Lung (tissue), 12 donors: ENCODE measurements around the gene PYROXD2. TPM values are rescaled to one million over a fixed set of nuclear protein-coding genes. Genes with fewer than 3 reads are reported as not detected.

Source experiments
- ATAC-seq: fragments of 200-7000 bp; cut with Tn5 transposase; one replicate; pipeline ENCODE4 v1.9.1; 2020; ENCODE audit warnings: moderate number of reproducible peaks; ENCODE audit not compliant: insufficient read depth, low FRiP score
- DNase-seq, 3 donors: peaks; one replicate each; pipeline ENCODE4 v3.0.0-alpha.2; 2013 to 2017
- H3K27ac ChIP-seq, 2 donors: one replicate each; pipeline ENCODE4 v1.5.1; 2013; ENCODE audit warnings: mild to moderate bottlenecking in 2 of 2, moderate library complexity in 2 of 2, control low read depth in 1 of 2, inconsistent platforms in 1 of 2, low read depth in 1 of 2, low read length in 1 of 2
- H3K27me3 ChIP-seq, 3 donors: one replicate each; pipeline ENCODE4 v1.5.1; 2013; ENCODE audit warnings: low read length in 2 of 3; ENCODE audit not compliant: control insufficient read depth in 3 of 3, insufficient read depth in 3 of 3
- H3K36me3 ChIP-seq, 4 donors: one replicate each; pipeline ENCODE4 v1.5.1; 2013; ENCODE audit warnings: low read length in 4 of 4, mild to moderate bottlenecking in 1 of 4, moderate library complexity in 1 of 4; ENCODE audit not compliant: control insufficient read depth in 4 of 4, insufficient read depth in 4 of 4
- H3K4me1 ChIP-seq, 5 donors: one replicate each; pipeline ENCODE4 v1.5.1; 2013; ENCODE audit warnings: low read length in 5 of 5, mild to moderate bottlenecking in 2 of 5, moderate library complexity in 1 of 5; ENCODE audit not compliant: control insufficient read depth in 5 of 5, insufficient read depth in 5 of 5
- H3K4me3 ChIP-seq: one replicate; pipeline ENCODE4 v1.5.1; 2013; ENCODE audit warnings: mild to moderate bottlenecking, control low read depth, moderate library complexity
- H3K9ac ChIP-seq, 2 donors: one replicate each; pipeline ENCODE4 v1.5.1; 2013; ENCODE audit warnings: low read length in 2 of 2, control low read depth in 1 of 2; ENCODE audit not compliant: insufficient read depth in 1 of 2
- H3K9me3 ChIP-seq, 4 donors: one replicate each; pipeline ENCODE4 v1.5.1; 2013; ENCODE audit warnings: low read length in 3 of 4, mild to moderate bottlenecking in 1 of 4, moderate library complexity in 1 of 4; ENCODE audit not compliant: control insufficient read depth in 4 of 4, insufficient read depth in 3 of 4
- CTCF ChIP-seq: IDR thresholded peaks from 2 replicates; pipeline ENCODE4 v1.5.1; 2012; ENCODE audit warnings: mild to moderate bottlenecking; ENCODE audit errors: control extremely low read depth, extremely low read depth
- WGBS, 2 donors: extraction: QIAGEN DNeasy Blood & Tissue Kit; methylation state at CpG; one replicate each; pipeline ENCODE4 v1.1.7; 2013; 5-methylcytosine and 5-hydroxymethylcytosine counted together
- polyA plus RNA-seq, 2 donors: library from polyadenylated mRNA; stranded (reverse); fragments of 200-250 nt; gene quantifications; one replicate each; pipeline ENCODE4 v1.2.1, GENCODE V29; 2013
- total RNA-seq, 2 donors: library from RNA; depleted of rRNA in 1 of 2; stranded (reverse); fragments of >200 nt in 1 of 2; gene quantifications; one replicate each; pipeline ENCODE4 v1.2.1, GENCODE V29; 2014 to 2021
- donor health status: control.
- donor health status: control.
- donor health status: Bipolar disorder and iron deficiency.
- donor health status: healthy.
- donor health status: DM: yes; HTN: yes; CAD: no.

The PYROXD2 gene
- total and polyA plus RNA-seq, 4 donors: 2.3 to 16.8 (median 7.5) TPM

DNA sequence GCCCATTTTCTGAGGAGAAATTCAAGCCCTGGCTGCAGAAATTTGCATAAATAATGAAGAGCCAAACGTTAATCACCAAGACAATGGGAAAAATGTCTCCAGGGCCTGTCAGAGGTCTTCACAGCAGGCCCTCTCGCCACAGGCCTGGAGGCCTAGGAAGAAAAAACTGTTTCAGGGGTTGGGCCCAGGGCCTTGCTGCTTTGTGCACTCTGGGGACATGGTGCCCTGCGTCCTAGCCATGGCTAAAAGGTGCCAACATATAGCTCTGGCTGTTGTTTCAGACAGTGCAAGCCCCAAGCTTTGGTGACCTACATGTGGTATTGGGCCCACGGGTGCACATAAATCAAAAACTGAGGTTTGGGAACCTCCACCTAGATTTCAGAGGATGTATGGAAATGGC, 23.7 kb upstream of the PYROXD2 start:
- no peak for DNase-seq
- TF ChIP-seq CTCF: no peak

GRCh38 chr10:98436704-98437103, 21.7 kb upstream of the PYROXD2 start:
- Histone ChIP-seq H3K27me3 (no peaks in the 10 kb centered on the region), H3K27ac (peak overlapping the region in 1 of 2 donors; percentile 17), H3K36me3 (peaks cover 16 to 28% (median 24%) of the 10 kb centered on the region in 4 donors), H3K9ac (no peak overlapping the region), H3K4me1 (peaks cover 0 to 6% (median 0%) of the 10 kb centered on the region in 5 donors), H3K9me3 (peaks cover 0 to 8% (median 1%) of the 10 kb centered on the region in 4 donors), H3K4me3 (no peak overlapping the region)
- DNase-seq (no peak), ATAC-seq (no peak)
- no peak for TF ChIP-seq CTCF
- 96 to 97% methylated on average over 4 of the region's 4 CpGs for WGBS, 2 donors

More for the DNA sequence above, 23.7 kb upstream of the PYROXD2 start:
- no peak for ATAC-seq
- Histone ChIP-seq H3K27me3 (no peaks in the 10 kb centered on the region), H3K27ac (no peak overlapping the region), H3K9ac (no peak overlapping the region), H3K4me1 (peaks cover 0 to 6% (median 0%) of the 10 kb centered on the region in 5 donors), H3K36me3 (peaks cover 10 to 31% (median 16%) of the 10 kb centered on the region in 4 donors), H3K9me3 (peaks cover 0 to 2% (median 0%) of the 10 kb centered on the region in 4 donors), H3K4me3 (no peak overlapping the region)
- 93 to 94% methylated on average over 4 of the region's 4 CpGs for WGBS, 2 donors

DNA sequence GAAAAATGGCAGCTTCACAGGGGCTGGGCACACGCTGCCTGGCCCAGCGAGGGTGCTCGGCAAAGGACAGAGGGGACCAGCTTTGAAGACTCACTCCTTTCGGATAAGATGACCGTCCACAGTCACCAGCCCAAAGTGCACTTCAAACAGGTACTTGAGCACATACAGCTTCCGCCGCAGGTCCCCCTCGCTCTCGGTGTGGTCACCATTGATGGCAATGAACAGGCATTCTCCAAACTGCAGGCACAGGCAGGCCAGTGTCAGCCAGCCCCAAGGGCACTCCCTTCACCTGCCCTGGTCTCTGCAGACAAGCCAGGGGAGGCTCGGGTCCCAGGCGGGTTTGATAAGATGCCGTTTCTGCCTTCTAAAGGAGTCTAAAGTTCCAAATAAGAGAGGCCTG, 20.2 kb upstream of the PYROXD2 start:
- ATAC-seq (no peak), DNase-seq (no peak)
- H3K27ac ChIP-seq: no peak overlapping the region
- H3K9ac ChIP-seq: no peak overlapping the region
- 93 to 96% methylated on average over 12 of the region's 12 CpGs for WGBS, 2 donors
- peaks cover 28 to 35% (median 31%) of the 10 kb centered on the region in 4 donors for H3K36me3 ChIP-seq
- no peak for TF ChIP-seq CTCF
- peaks cover 0 to 10% (median 0%) of the 10 kb centered on the region in 5 donors for H3K4me1 ChIP-seq
- H3K9me3 ChIP-seq: peaks cover 0 to 8% (median 1%) of the 10 kb centered on the region in 4 donors
- no peak overlapping the region for H3K4me3 ChIP-seq
- no peaks in the 10 kb centered on the region for H3K27me3 ChIP-seq
